SW 1271 (cell line): ENCODE measurements around the gene SVBP.
"Not testable (repeated sequence)": the region's sequence is repeated elsewhere in the genome, so short reads cannot be mapped to it uniquely, and the experiment has no call there.

Source experiments
- DNase-seq, 2 experiments: peaks; one replicate each; lab custom pipeline; 2025; lab: John Stamatoyannopoulos, UW

The SVBP gene

DNA sequence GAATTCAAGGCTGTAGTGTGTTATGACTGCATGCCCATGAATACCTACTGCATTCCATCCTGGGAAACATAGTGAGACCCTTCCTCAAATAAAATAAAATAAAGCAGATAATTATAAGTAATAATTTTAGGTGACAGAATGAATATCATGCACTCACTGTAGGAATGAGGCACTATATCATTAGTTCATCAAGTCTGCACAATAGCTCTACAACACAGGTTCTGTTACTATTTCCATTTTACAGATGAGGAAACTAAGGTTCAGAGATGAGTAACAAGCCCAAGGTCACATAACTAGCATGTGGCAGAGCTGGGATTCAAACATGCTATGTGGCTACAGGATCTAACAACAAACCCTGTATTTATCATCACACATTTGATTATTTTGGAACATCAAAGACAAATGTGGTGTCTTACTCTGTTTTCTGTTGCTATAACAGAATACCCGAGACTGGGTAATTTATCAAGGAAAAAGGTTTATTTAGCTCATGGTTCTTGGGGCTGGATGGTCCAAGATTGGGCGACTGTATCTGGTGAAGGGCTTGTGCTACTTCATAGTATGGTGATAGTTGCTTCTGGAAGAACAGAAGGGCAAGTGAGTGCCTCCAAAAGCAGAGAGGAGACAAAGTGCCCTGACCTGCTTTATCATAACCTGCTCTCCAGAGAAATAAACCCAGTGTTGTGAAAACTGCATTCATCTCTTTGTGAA is 24.4 kb upstream of the SVBP start:
- DNase-seq = no peak

DNA sequence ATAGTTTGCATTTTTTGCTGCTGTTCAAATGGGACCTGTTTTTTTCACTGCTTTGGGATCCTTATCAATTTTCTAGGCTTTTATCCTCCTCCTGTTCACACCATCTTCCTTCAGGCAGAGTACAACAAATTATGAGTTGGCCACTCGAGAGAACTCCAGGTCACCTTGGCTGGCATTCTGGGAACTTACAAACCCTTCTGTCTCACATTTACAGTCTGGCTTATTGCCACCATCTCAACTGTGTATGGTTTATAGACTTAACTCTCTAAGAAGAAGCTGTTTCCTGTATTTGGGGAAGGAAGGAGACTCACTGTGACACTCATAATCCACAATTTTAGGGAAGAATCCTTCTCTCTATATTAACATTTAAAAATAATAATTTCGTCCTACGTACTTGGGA is 23.8 kb upstream of the SVBP start:
- no peak for DNase-seq

DNA sequence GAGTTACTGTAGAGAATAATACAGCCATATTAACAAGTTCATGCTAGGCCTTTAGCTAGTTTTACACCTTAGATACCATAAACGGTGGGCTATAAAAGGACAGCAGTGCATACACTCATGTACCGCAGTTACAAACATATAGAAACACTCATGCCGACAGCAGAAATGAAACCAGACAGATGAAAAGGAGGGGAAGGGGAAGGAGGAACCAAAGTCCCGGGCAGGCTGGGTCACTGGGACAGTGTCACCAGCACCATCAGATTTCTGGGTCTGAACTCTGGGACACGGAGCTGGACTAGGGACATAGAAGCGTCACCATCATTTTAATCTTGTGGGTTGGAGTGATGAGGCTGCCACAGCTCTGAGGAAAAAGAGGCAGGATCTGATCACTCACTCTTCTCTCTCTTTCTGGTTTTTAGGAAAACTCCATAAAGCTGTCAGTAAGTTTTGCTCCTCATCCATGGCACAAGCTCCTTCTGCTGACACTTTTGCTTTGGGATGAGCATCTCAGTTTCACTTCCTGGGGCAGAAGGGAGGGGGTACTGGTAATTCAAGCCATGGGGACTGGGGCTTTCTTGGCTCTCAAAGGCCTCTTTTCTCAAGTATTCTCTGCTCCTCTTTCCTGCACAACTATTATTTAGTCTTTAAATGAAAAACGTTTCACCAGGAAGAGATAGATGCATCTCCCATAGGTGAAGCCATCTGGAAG is 21.4 kb upstream of the SVBP start:
- no peak for DNase-seq

DNA sequence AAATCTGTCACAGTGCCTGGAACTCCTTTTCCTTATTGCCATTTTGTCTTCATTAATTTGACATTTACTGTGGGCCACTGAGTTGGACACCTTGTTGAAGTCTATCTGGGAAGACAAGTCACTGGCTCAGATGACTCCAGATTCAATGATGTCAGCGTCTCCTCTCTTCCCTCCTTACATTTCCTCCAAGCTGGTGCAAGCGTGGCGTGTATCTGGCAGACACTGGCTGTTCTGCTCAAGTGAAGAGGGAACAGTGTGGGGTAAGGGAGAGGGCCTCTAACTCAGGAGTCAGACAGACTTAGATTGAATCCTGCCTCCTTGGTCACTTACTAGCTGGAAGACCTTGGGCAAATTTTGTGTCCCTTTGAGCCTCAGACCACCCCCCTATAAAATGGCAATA is 20.5 kb upstream of the SVBP start:
- DNase-seq = no peak

DNA sequence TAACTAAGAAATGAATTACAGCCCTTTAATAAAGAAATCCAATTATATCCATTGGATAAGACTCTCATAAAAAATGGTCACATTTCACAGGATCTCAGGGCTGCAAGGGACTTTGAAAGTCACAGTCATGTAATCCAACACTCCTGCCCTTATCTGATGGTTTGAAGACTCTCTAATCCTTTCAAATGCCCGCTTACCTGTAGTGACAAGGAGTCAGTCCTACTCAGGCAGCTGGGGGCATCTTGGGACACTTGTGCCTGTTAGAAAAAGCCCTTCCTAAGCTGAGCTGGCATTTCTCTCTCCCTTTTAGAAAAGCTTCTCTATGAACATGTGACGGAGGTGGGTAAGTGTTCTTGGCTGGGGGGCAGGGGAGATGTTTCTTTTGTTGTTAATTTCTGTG is 18.2 kb upstream of the SVBP start:
- DNase-seq = no peak

DNA sequence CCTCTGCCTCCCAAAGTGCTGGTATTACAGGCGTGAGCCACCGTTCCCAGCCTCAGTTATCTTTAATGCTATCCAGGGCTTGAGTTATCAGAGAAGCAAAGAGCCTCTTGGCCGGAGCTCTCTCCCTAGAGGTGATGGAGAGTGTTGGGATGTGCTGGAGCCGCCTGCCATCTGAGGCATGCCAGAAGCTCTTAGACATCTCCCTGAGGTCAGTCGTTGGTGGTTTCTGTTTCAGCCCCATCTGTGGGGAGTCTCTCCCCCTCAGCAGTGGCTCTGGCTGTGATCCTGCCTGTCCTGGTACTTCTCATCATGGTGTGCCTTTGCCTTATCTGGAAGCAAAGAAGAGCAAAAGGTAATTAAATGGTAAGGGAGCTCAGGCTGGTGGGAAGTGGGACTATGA is 17.6 kb upstream of the SVBP start:
- DNase-seq = no peak

DNA sequence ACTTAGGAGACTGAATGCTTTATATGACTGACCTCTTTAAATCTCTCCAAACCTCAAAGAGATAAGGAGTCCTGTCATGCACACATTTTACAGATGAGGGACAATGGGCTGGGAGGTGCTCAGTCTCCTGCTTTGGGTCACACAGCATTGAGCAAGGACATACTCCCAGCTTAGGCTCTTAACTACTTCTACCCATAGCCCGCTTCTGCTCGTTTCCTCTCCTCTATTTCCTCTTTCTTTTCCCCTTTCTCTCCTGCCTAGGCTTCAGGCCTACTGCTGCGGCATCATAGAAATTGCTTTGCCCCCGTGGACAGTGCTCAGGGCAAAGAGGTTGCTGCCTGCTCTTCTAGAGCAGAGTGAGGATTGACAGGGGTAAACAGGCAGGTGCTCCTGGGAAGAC is 16.8 kb upstream of the SVBP start:
- DNase-seq = no peak

DNA sequence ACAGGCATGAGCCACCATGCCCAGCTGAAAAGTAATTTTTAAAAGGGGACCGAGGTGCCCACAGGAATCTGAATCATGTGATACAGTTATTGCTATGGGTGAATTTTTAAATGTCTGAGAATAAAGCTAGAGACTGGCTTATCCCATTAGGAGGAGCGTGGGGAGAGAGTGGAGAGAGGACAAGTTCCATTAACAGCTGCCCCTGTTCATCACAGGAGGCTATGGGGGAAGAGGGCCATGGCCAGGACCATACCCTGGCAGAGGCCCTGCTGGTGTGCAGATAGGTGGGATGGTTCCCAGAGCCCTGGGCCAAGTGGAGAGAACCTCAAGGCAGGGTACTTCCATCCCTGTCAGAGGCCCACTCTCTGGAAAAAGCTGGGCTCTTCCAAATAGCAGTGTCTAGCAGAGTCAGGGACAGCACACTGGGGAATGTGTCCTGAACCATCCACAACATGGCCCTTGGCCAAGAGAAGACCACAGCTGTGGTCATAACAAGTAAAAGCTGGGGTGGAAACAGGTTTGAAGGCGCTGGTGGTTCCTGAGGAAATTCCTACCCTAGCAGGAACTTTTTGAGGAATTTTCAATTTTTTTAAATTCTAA is 15.5 kb upstream of the SVBP start:
- no peak for DNase-seq

DNA sequence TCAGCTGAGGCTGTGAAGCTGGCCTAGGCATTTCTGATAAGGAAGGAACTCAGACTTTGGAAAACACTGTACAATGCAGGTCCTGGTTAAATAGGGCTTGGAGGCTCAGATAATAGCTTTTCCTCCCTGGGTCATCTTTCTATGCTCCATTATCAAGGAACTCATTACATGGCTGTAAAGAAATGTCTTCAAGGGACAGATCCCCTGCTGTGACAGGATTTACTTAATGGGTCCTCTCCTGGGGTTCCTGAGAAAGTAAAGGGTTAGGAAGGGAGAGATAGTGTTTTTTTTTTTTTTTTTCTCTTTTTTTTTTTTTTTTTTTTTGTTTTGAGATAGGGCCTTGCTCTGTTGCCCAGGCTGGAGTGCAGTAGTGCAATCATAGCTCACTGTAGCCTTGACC is 14.1 kb upstream of the SVBP start:
- DNase-seq = no peak

DNA sequence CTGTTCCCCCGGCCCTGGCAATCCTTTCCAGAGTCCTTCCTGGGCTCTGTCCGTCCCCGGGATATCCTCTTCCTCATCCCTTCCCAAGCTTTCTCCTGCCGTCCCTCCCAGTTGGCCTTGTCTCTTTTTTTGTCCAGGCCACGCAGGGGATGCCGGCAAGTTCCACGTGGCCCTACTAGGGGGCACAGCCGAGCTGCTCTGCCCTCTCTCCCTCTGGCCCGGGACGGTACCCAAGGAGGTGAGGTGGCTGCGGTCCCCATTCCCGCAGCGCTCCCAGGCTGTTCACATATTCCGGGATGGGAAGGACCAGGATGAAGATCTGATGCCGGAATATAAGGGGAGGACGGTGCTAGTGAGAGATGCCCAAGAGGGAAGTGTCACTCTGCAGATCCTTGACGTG is 13.4 kb upstream of the SVBP start:
- DNase-seq = no peak

DNA sequence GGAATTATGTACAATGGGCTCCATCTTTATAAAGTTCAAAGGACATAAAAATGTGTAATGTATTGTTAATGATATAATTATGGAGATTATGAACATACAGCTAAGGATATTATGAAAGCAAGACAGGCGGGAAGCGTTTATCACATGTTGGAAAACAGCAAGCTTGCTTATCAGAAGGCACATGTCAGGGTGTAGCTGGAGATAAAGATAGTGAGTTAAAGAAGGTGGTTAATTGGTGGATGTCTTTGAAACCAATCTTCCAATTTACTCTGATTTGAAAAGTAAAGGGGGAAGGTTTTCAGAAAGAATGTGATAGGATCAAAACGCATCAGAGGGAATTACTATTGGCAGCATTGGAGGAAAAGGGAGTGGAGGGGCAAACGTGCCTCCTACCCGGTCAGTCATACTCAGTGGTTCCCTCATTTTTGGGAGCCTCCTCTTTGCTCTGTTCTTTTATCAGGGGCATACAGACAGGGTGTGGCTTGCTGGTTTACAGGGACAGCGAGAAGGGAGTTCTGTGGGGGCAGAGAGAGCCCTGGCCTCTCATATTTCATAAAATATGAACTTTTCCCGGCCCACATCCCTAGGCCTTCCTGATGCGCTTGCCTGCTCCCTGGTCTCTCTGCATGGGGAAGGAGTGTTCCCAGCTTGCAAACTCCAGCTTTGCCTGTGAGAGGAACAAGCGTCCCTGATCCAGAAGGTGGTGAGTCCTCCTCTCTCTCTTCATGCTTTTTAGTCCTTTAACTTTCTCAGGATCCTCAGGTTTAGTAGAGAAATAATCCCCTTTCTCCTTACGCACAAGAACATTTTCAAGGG is 8.0 kb upstream of the SVBP start:
- DNase-seq = no peak

DNA sequence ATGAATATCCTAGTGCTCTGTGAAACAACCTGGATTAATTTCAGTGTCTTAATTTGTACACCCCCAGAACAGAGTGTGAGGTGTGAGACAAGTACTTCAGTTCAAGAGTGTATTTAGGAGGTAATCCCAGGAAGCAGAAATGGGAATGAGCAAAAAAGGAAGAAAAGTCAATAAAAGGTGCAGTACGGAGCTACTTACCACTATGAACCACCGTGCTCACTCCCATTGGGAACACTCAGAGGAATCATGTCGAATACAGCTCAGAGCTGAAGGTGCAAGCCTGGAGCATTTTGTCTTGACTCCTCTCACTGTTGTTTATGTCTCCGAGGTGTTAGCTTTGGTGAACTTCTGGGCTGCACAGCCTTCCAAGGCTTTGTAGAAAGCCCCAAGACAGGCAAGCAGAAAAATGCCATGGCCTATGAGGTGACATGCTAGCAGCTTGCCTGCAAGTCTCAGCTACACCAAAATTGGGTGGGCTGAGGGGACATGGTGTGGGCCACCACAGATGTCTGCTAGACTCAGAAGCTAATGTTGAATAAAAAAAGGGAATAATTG is 7.4 kb upstream of the SVBP start:
- DNase-seq = no peak

DNA sequence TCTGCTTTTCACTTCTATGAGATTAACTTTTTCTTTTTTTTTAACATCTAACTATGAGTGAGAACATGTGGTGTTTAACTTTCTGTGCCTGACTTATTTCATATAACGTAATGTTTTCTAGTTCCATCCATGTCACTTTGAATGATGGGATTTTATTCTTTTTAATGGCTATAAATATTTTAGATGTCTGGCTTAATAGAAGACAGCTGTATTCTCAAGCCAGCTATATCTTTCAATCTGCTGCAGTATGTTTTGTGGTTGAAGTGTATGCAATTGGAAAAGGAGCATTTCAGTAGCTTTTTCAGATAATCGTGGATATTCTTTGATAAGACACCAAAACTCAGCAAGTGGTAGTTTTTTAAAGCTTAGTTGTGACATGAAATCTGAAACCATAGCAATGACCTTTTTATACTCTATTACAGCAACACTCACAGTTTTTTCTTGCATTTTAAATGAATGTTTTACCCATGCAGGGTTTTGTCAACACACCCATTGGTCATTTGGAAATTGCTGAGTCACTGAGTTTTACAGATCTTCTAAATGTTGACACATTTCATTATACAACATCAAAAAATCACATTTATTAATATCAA is 5.7 kb upstream of the SVBP start:
- DNase-seq = no peak

DNA sequence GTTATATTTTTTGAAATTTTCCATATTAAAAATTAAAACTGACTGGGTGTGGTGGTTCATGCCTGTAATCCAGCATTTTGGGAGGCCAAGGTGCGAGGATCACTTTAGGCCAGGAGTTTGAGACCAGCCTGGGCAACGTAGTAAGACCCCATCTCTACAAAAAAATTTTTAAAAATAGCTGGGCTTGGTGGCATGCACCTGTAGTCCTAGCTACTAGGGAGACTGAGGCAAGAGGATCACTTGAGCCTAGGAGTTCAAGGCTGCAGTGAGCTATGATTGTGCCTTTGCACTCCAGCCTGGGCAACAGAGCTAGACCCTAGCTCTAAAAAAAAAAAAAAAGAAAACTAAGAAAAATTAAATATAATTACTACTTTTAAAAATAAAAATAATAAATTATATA is 4.5 kb upstream of the SVBP start:
- no peak for DNase-seq

DNA sequence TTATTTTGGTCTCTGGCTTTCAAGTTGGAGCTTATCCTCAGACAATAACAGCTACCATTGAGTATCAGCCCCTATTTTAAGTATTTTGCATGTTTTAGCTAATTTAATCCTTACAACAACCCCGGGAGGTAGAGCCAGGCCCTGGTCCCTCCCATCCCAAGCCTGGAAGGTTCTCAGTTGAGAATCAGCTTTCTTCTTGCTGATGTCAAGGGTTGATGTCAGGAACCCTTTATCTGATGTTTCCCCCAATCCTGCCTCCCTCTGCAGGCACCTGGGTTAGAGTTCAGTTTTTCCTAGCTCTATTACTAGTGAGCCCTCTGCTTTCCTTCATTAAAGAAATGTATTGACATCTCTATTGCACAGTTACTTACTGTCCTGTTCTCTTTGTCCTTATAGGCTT is 3.6 kb upstream of the SVBP start:
- no peak for DNase-seq

DNA sequence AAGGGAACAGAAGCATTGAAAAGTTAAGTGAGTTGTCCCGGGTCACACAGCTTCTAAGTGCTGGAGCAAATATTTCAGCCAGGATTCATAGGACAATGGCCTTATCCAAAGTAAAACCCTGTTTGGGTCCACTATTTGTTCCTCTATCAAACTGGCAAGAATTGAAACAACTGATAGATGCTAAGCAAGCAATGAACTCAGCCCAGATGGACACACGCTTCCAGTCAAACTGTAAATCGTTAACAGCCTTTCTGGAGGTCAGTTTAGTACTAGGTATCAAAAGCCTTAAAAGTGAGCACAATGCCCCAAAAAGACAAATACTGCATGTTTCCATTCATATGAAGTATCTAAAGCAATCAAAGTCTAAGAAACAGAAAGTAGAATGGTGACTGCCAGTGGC is 779 bp upstream of the SVBP start:
- no peak for DNase-seq

DNA sequence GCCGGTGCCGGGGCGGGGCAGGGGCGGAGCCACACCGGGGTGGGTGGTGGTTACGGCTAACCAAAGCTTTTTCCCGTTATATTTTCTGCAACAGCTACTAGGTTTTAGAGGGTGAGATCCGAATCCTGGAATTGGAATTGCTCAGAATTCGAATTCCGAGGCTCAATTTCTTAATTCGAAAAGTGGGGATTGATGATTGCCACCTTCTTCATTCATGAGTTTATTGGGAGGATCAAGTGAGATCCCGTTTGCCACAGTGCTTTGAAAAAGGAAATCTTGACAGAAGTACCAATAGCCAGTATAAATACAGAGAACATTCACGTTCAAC is 207 bp upstream of the SVBP start:
- DNase-seq = no peak

DNA sequence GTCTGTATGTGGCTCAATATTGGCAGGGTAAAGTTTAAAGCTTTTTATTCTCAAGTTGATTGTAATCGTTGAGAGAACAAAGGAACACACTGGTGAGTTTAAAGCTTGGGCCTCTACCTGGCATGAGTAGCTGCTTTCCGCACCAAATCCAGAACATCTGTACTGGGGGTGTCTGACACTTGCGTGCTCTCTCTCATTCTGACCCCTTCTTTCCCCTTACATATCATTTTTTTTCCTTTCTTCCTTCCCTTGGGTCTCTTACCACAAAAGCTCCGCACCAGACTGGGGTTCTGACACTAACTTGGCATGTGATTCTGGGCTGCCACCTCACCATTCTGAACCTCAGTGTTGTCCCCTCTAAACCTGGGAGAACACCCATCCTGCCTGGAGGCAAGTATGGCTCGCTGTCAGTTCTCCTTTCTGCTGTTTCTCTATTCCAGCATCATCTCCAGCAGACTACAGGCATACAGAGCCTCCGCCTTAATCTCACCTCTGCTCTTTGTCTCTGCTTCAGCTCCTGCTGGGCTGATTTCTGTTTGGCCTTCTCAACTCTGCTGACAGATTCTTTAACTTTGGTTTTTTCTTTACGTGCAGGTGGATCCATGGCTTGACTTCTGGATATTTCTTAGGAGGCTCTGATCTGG is 1.1 kb downstream of the SVBP start:
- DNase-seq = no peak

DNA sequence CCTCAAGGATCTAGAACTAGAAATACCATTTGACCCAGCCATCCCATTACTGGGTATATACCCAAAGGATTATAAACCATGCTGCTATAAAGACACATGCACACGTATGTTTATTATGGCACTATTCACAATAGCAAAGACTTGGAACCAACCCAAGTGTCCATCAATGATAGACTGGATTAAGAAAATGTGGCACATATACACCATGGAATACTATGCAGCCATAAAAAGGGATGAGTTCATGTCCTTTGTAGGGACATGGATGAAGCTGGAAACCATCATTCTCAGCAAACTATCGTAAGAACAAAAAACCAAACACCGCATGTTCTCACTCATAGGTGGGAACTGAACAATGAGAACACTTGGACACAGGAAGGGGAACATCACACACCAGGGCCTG is 2.4 kb downstream of the SVBP start:
- DNase-seq = not testable (repeated sequence)

DNA sequence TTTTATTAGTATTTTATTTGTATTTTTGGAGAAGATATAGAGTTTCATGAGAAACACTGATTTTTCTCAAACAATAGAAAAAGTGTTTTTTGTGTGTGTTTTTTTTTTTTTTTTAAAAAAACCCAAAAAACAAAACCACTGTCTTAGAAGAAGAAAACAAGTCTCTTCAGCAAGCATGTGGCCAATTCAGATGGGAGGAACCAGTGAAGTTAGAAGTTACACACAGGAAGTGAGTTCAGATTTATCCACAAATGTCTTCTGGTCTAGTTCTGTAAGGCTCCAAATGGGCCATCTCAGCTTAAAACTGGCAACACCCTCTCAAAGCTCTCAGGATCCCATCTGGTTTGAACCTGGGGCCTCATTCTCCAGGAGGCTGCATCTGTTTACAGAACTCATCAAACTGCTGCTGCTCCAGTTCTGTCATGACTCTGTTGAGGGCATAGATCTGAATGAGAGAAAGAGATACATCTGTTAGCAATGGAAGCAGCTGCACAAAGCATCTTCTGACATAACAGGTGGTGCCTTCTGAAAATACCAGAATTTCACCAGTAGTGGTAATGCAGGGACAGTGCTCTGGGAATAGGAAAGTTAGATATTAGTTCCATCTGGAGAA is 10.0 kb downstream of the SVBP start:
- DNase-seq = no peak

DNA sequence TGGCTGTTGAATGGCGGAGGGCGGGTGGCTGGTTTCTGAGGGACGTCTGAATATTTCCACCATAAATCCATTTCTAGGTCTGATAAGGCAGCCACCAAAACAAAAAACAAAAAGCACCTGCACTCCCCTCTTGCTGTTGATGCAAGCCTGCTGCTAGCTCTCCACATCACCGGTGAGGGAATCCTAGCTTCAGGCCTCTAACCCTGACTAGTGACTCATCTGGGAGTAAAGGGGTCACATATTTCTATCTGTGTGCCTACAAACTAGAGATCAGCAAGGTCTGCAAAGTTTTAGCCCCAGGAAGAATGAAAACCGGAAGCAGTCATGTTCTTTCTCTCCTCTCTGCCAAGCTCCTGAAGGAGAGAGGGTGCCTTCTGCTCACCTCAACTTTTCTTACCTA is 10.6 kb downstream of the SVBP start:
- no peak for DNase-seq
